Panc1 (cell line): Measurements from ENCODE around the gene FAM216B. TPM values are rescaled to one million over a fixed set of nuclear protein-coding genes. Genes with fewer than 3 reads are reported as not detected.

Experiments
- ATAC-seq: fragments of 200-7000 bp; cut with Tn5 transposase; 2 replicates; pipeline ENCODE4 v1.9.1; 2020; ENCODE audit warnings: mild to moderate bottlenecking, moderate library complexity
- Bru-seq: library from RNA; stranded (reverse); fragments of 400-500 nt; gene quantifications from one replicate; lab custom pipeline; 2021; lab: Mats Ljungman, UMichigan
- BruChase-seq, 2 experiments: library from RNA; stranded (reverse); fragments of 400-500 nt; gene quantifications; one replicate each; lab custom pipeline; 2021; lab: Mats Ljungman, UMichigan
- BruUV-seq: library from RNA; stranded (reverse); fragments of 400-500 nt; replicated peaks from 2 replicates; lab custom pipeline; 2021; lab: Mats Ljungman, UMichigan
- CTCF ChIA-PET: fragments of 300-600 bp; sonication (Branson Sonifier 250); formaldehyde crosslinking; loops from one replicate; lab custom pipeline; 2022; ENCODE audit warnings: antibody characterized with exemption; lab: Charles Lee
- POLR2A ChIA-PET: fragments of 300-600 bp; sonication (Branson Sonifier 250); formaldehyde crosslinking; loops from one replicate; lab custom pipeline; 2022; ENCODE audit warnings: antibody characterized with exemption; lab: Charles Lee
- DNase-seq: peaks from one replicate; pipeline ENCODE4 v3.0.0-alpha.2; 2010; ENCODE audit warnings: low read depth, low spot score
- H3K27ac ChIP-seq: 2 replicates; pipeline ENCODE4 v1.5.1; 2011; ENCODE audit warnings: mild to moderate bottlenecking, low read length, inconsistent platforms
- H3K27me3 ChIP-seq: fragments of 200-500 bp; sonication (Bioruptor generic); 2 replicates; pipeline ENCODE4 v1.6.0; 2014; ENCODE audit warnings: low read length, inconsistent platforms; ENCODE audit not compliant: control insufficient read depth, insufficient read depth
- H3K36me3 ChIP-seq: fragments of 200-500 bp; sonication (Bioruptor generic); 2 replicates; pipeline ENCODE4 v1.5.1; 2014; ENCODE audit warnings: inconsistent platforms, mild to moderate bottlenecking, low read length, moderate library complexity; ENCODE audit not compliant: control insufficient read depth, insufficient read depth
- H3K4me1 ChIP-seq: 2 replicates; pipeline ENCODE4 v1.5.1; 2011; ENCODE audit warnings: inconsistent platforms, mild to moderate bottlenecking, low read length, moderate library complexity; ENCODE audit not compliant: control insufficient read depth, insufficient read depth
- H3K4me3 ChIP-seq, 2 experiments: 2 replicates each; pipeline ENCODE4 v1.5.1; 2011 to 2012; ENCODE audit warnings: low read depth in 2 of 2, low read length in 2 of 2, mild to moderate bottlenecking in 2 of 2, inconsistent platforms in 1 of 2, moderate library complexity in 1 of 2
- H3K9me3 ChIP-seq: fragments of 200-500 bp; sonication (Bioruptor generic); 2 replicates; pipeline ENCODE4 v1.5.1; 2014; ENCODE audit warnings: low read depth, mild to moderate bottlenecking, inconsistent platforms, low read length, moderate library complexity; ENCODE audit not compliant: control insufficient read depth, insufficient read depth
- CTCF ChIP-seq: fragments of 450-650 bp; IDR thresholded peaks from 2 replicates; pipeline ENCODE4 v1.5.1; 2017; ENCODE audit warnings: mild to moderate bottlenecking
- POLR2AphosphoS5 ChIP-seq: IDR thresholded peaks from 2 replicates; pipeline ENCODE4 v1.6.1; 2012; ENCODE audit warnings: mild to moderate bottlenecking, low read depth, low read length, moderate library complexity
- SIN3A ChIP-seq: IDR thresholded peaks from 2 replicates; pipeline ENCODE4 v1.6.1; 2012; ENCODE audit warnings: low read depth, mild to moderate bottlenecking, low read length, moderate library complexity, borderline replicate concordance; ENCODE audit not compliant: insufficient read depth
- TCF7L2 ChIP-seq: IDR thresholded peaks from 2 replicates; pipeline ENCODE4 v1.6.1; 2011; ENCODE audit warnings: mild to moderate bottlenecking, low read depth, low read length, inconsistent platforms
- in situ Hi-C: cut with HindIII; loops from 2 replicates; pipeline ENCODE4 v1.10.0; 2016; ENCODE audit warnings: low sequenced_read_pairs, low pct_unique_long_range_greater_than_20kb
- intact Hi-C: fragments of 100-400 bp; cut with micrococcal nuclease; formaldehyde crosslinking; loops from one replicate; pipeline ENCODE4 v1.10.0; 2022; ENCODE audit not compliant: unreplicated experiment
- long read RNA-seq: library from polyadenylated mRNA; unstranded; transcript quantifications from one replicate; pipeline ENCODE4 v2.0.0, GENCODE V29; 2021; ENCODE audit not compliant: unreplicated experiment
- polyA plus RNA-seq: library from polyadenylated mRNA; unstranded; fragments of >200 nt; gene quantifications from one replicate; pipeline ENCODE4 v1.2.1, GENCODE V29; 2012; ENCODE audit warnings: missing spikeins; ENCODE audit not compliant: insufficient read length
- total RNA-seq: library from RNA; stranded (reverse); gene quantifications from one replicate; pipeline ENCODE4 v1.2.1, GENCODE V29; 2021; ENCODE audit not compliant: unreplicated experiment
- TF ChIP-seq, protein P1 (sequence below), 2 experiments: IDR thresholded peaks; 2 replicates each; pipeline ENCODE4 v1.6.1; 2011 to 2012; ENCODE audit warnings: low read depth in 2 of 2, control low read depth in 1 of 2, low read length in 1 of 2, mild to moderate bottlenecking in 1 of 2, moderate library complexity in 1 of 2; ENCODE audit not compliant: insufficient read depth in 1 of 2

The FAM216B gene
- total RNA-seq (0.05 TPM), Bru-seq, nascent RNA (not detected), BruChase-seq, experiment 1, labeled RNA remaining after a 2-hour chase (not detected), BruChase-seq, experiment 2, labeled RNA remaining after a 6-hour chase (not detected)
- polyA plus RNA-seq, result not detected
- long read RNA-seq, result 0 reads

DNA sequence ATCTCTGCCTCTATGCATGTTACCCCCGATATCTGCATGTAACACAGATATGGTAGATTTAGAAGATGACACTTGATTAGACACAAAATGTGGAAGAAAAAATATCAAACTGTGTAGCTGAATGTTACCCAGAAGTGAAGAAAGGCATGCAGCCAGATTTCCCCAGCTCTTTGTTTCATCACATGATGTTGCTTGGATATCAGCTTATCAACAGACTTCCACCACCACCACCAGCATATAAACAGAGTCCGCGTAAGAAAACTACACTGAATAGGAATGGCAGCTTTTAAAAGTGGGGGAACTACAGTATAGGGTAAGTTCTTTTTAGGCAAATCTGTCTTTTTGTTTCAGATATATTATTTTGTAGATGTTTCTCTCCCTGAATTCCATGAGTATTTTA lies at the start of gene FAM216B:
FAM216B (plus strand) TSS at position 233 of the 400 bp plus-strand sequence. CDS start 2,484 bp downstream, outside the sequence.
- TF ChIP-seq TCF7L2, result no peak
- TF ChIP-seq SIN3A, result no peak
- TF ChIP-seq POLR2AphosphoS5, result no peak
- TF ChIP-seq, protein P1, sequence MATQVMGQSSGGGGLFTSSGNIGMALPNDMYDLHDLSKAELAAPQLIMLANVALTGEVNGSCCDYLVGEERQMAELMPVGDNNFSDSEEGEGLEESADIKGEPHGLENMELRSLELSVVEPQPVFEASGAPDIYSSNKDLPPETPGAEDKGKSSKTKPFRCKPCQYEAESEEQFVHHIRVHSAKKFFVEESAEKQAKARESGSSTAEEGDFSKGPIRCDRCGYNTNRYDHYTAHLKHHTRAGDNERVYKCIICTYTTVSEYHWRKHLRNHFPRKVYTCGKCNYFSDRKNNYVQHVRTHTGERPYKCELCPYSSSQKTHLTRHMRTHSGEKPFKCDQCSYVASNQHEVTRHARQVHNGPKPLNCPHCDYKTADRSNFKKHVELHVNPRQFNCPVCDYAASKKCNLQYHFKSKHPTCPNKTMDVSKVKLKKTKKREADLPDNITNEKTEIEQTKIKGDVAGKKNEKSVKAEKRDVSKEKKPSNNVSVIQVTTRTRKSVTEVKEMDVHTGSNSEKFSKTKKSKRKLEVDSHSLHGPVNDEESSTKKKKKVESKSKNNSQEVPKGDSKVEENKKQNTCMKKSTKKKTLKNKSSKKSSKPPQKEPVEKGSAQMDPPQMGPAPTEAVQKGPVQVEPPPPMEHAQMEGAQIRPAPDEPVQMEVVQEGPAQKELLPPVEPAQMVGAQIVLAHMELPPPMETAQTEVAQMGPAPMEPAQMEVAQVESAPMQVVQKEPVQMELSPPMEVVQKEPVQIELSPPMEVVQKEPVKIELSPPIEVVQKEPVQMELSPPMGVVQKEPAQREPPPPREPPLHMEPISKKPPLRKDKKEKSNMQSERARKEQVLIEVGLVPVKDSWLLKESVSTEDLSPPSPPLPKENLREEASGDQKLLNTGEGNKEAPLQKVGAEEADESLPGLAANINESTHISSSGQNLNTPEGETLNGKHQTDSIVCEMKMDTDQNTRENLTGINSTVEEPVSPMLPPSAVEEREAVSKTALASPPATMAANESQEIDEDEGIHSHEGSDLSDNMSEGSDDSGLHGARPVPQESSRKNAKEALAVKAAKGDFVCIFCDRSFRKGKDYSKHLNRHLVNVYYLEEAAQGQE (IDR thresholded peaks at IDR 0.05; ENCODE audit: insufficient read depth in 1 of 2, low read depth in 2 of 2, low read length in 1 of 2), result no peak
- no peak for TF ChIP-seq CTCF
- DNase-seq (no peak), ATAC-seq (no peak)
- BruUV-seq, result no TSS peak
- POLR2A ChIA-PET, result no interaction called here
- Histone ChIP-seq H3K27ac (no peak within 1 kb of the TSS), H3K4me3 (no peak within 1 kb of the TSS), H3K4me1 (no peaks in the 10 kb centered on the region), H3K36me3 (no peaks in the 10 kb centered on the region), H3K9me3 (no peaks in the 10 kb centered on the region), H3K27me3 (no peaks in the 10 kb centered on the region)
- CTCF ChIA-PET, result no interaction called here
- intact Hi-C loops (no loop called here), in situ Hi-C loops (no loop called here)

DNA sequence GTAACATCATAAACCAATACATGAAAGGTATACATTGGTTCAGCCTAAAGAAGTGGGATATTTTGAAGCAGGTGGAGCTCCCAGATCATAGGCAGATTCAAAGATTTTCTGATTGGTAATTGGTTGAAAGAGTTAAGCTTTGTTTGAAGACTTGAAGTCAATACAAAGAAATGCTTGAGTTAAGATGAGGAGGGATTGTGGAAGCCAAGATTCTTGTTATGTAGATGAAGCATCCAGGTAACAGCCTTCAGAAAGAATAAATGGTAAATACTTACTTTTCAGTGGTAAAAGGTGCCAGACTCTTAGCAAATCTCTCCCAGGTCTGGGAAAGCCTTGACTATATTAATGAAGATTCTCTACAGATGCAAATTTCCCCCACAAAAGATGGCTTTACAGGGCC lies 49.3 kb upstream of the FAM216B start:
- in situ Hi-C loops (no loop called here), intact Hi-C loops (no loop called here)
- H3K4me3 ChIP-seq, result no peak overlapping the region
- CTCF ChIA-PET, result no interaction called here
- POLR2A ChIA-PET, result no interaction called here
- ATAC-seq (no peak), DNase-seq (no peak)
- no peak overlapping the region for H3K27ac ChIP-seq
- H3K36me3 ChIP-seq, result no peaks in the 10 kb centered on the region
- no peaks in the 10 kb centered on the region for H3K4me1 ChIP-seq
- no peaks in the 10 kb centered on the region for H3K27me3 ChIP-seq
- no peak for TF ChIP-seq SIN3A
- H3K9me3 ChIP-seq, result no peaks in the 10 kb centered on the region
- no TSS peak for BruUV-seq

- no TSS peak for BruUV-seq
- H3K9me3 ChIP-seq, result no peaks in the 10 kb centered on the region
- no peaks in the 10 kb centered on the region for H3K36me3 ChIP-seq
- no peaks in the 10 kb centered on the region for H3K4me1 ChIP-seq
- DNase-seq, result no peak
- H3K27ac ChIP-seq, result no peak overlapping the region
- no peak overlapping the region for H3K4me3 ChIP-seq
- ChIA-PET CTCF (no interaction called here), POLR2A (interaction anchor here (0.7 kb wide), 1 partner anchor 384 kb away, joined by 4 read pairs; no protein-coding TSS in a partner anchor)
- intact Hi-C loops (no loop called here), in situ Hi-C loops (no loop called here)
- ATAC-seq, result no peak
- no peaks in the 10 kb centered on the region for H3K27me3 ChIP-seq
- TF ChIP-seq TCF7L2 (no peak), POLR2AphosphoS5 (no peak), CTCF (no peak), SIN3A (no peak)
- TF ChIP-seq, protein P1 (IDR thresholded peaks at IDR 0.05; ENCODE audit: insufficient read depth in 1 of 2, low read depth in 2 of 2, low read length in 1 of 2), result no peak
Measured at GRCh38 chr13:42733046-42733445, 48.3 kb upstream of the FAM216B start.
